ENCODE data around the gene PIK3CG.

- TF ChIP-seq CTCF (IDR thresholded peaks at IDR 0.05; ENCODE audit: low read length), result no peak
- no peak for TF ChIP-seq EZH2 (IDR thresholded peaks at IDR 0.05; ENCODE audit: borderline replicate concordance, low read length)
Observed at GRCh38 chr7:106952001-106952657, 87.0 kb downstream of the PIK3CG start.
